GM21515 (cell line): Measurements from ENCODE around the gene KLHL28.
"Not testable (repeated sequence)": the region's sequence is repeated elsewhere in the genome, so short reads cannot be mapped to it uniquely, and the experiment has no call there.

Experiments used
- ATAC-seq: cut with Tn5 transposase; IDR thresholded peaks from one replicate; pipeline ENCODE4 v1.9.1; 2021; ENCODE audit not compliant: unreplicated experiment

KLHL28 gene

GRCh38 chr14:44897041-44897844 lies 64.5 kb downstream of the KLHL28 start:
- ATAC-seq: peak; percentile 92

- peak; percentile 3 for ATAC-seq
These were observed 65.3 kb downstream of the KLHL28 start for GRCh38 chr14:44896275-44897040.

GRCh38 chr14:44895716-44896115 lies 66.0 kb downstream of the KLHL28 start:
- ATAC-seq: no peak

GRCh38 chr14:44893535-44893934 lies 68.2 kb downstream of the KLHL28 start:
- no peak for ATAC-seq

- ATAC-seq: not testable (repeated sequence)
These were observed 69.9 kb downstream of the KLHL28 start for GRCh38 chr14:44891726-44892372.

- ATAC-seq: no peak
These were observed 71.9 kb downstream of the KLHL28 start for GRCh38 chr14:44889595-44890471.

- ATAC-seq: no peak
These were observed 74.2 kb downstream of the KLHL28 start for GRCh38 chr14:44887596-44887955.

GRCh38 chr14:44886860-44887595 lies 74.7 kb downstream of the KLHL28 start:
- no peak for ATAC-seq

GRCh38 chr14:44880791-44881190 lies 81.0 kb downstream of the KLHL28 start:
- ATAC-seq: no peak
